Activated CD8-positive, alpha-beta memory T cell treated with anti-CD3 and anti-CD28 coated beads, Interleukin-2, amount 10 ng/mL, durations not matched to agents 7 days and 5 days (primary cell): Measurements from ENCODE around the gene KANSL1. TPM values are rescaled to one million over a fixed set of nuclear protein-coding genes. Genes with fewer than 3 reads are reported as not detected.

ENCODE experiments used
- ATAC-seq: fragments of 150-1000 bp; cut with Tn5 transposase; one replicate; pipeline ENCODE4 v1.10.0; 2021; ENCODE audit warnings: moderate library complexity
- CTCF ChIA-PET: fragments of 350-600 bp; sonication (Branson Sonifier 250); formaldehyde crosslinking; loops from one replicate; lab custom pipeline; 2021; ENCODE audit warnings: antibody characterized with exemption; lab: Charles Lee
- DNase-seq: peaks from one replicate; pipeline ENCODE4 v3.0.0-alpha.2; 2020
- H3K27ac Mint-ChIP-seq: one replicate; pipeline ENCODE4 v1.8.0; 2021; ENCODE audit warnings: mild to moderate bottlenecking, mixed read lengths
- H3K27me3 Mint-ChIP-seq: one replicate; pipeline ENCODE4 v1.8.0; 2021; ENCODE audit warnings: mixed read lengths
- H3K36me3 Mint-ChIP-seq: one replicate; pipeline ENCODE4 v1.8.0; 2021; ENCODE audit warnings: mild to moderate bottlenecking, mixed read lengths
- H3K4me1 Mint-ChIP-seq: one replicate; pipeline ENCODE4 v1.8.0; 2021; ENCODE audit warnings: mixed read lengths
- H3K4me3 Mint-ChIP-seq: one replicate; pipeline ENCODE4 v1.8.0; 2021; ENCODE audit warnings: mild to moderate bottlenecking, moderate library complexity, mixed read lengths
- H3K9me3 Mint-ChIP-seq: one replicate; pipeline ENCODE4 v1.8.0; 2022; ENCODE audit warnings: low read depth, mixed read lengths
- total RNA-seq, 2 experiments: library from RNA; stranded (reverse); gene quantifications; one replicate each; pipeline ENCODE4 v1.2.3, GENCODE V29; 2021

The KANSL1 gene
- total RNA-seq, 2 experiments from 2014 or later: 85.7 to 132 TPM

- H3K9me3 Mint-ChIP-seq: no peaks in the 10 kb centered on the region
- no peak for ATAC-seq
- H3K27ac Mint-ChIP-seq: no peak overlapping the region
- peaks cover 81% of the 10 kb centered on the region for H3K4me1 Mint-ChIP-seq
- DNase-seq: no peak
- H3K36me3 Mint-ChIP-seq: peaks cover 17% of the 10 kb centered on the region
- CTCF ChIA-PET: no interaction called here
- no peaks in the 10 kb centered on the region for H3K27me3 Mint-ChIP-seq
- H3K4me3 Mint-ChIP-seq: no peak overlapping the region
These were observed 53.6 kb downstream of the KANSL1 start for GRCh38 chr17:46139432-46140210.

GRCh38 chr17:46138473-46138872, 54.8 kb downstream of the KANSL1 start:
- H3K36me3 Mint-ChIP-seq: peaks cover 20% of the 10 kb centered on the region
- CTCF ChIA-PET: interaction anchor here (2.3 kb wide), 1 partner anchor 55 kb away, joined by 7 read pairs; the partner anchor contains the start of gene KANSL1
- H3K27me3 Mint-ChIP-seq: no peaks in the 10 kb centered on the region
- H3K4me3 Mint-ChIP-seq: no peak overlapping the region
- no peaks in the 10 kb centered on the region for H3K9me3 Mint-ChIP-seq
- H3K4me1 Mint-ChIP-seq: peaks cover 74% of the 10 kb centered on the region
- DNase-seq (no peak), ATAC-seq (no peak)
- no peak overlapping the region for H3K27ac Mint-ChIP-seq

DNA sequence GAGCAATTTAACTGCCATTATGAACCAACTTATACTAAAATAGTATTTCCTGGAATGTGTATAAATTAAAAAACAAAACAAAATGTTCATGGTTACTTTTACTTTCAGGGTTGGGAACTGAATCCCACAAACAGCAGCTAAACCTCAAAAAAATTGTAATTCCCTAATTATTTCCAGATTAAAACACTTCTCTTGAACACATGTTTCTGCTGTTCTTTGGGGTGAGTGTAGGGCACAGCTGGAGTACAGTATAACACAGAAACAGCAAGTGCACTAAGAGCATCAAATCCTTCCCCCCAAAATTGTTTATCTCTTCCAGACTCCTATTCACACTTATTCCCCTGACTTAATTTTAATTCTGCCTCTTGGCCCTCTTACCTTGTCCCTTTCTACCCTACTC, 56.4 kb downstream of the KANSL1 start:
- Mint-ChIP-seq H3K27ac (no peak overlapping the region), H3K27me3 (no peaks in the 10 kb centered on the region), H3K4me3 (no peak overlapping the region), H3K36me3 (peaks cover 23% of the 10 kb centered on the region), H3K9me3 (no peaks in the 10 kb centered on the region), H3K4me1 (peaks cover 67% of the 10 kb centered on the region)
- CTCF ChIA-PET: interaction anchor here (0.5 to 2.3 kb wide), 5 partner anchors 18 to 62 kb away, joined by 3 to 7 read pairs (median 3); partner anchors contain the start of gene KANSL1
- ATAC-seq (no peak), DNase-seq (no peak)

DNA sequence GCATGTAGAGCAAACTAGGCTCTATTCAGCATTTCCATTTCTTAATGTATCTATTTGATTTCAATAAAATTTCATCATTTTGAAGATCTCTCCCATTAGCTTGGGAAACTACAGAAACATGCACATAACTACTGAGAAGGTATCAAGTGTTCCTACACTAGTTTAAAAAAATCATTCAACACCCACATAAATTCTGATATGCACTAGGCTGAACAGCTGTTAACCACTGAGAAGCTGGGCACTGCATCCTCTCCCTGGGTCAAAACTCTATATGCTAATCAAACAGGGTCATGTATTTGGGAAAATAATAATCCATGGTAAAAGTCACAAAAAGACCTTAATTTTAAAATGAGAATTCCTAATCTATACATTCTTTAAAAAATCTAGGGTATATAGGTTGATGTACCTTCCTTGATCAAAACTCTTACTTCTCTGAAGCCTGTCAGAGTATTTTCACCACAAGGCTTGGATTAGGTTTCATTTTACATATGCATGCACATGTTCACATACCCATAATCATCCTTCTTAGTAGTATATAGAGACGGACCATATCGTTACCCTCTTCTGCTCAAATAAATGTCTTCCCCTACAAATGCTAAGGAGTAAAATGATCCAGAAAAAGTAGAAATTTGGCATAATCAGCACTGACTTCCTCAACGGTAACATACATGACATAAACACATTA, 57.2 kb downstream of the KANSL1 start:
- no peak for DNase-seq
- H3K27ac Mint-ChIP-seq: peak overlapping the region; percentile 73
- CTCF ChIA-PET: interaction anchor here (0.5 to 2.3 kb wide), 4 partner anchors 11 to 62 kb away, joined by 3 to 7 read pairs (median 4); partner anchors contain the start of gene KANSL1
- peaks cover 59% of the 10 kb centered on the region for H3K4me1 Mint-ChIP-seq
- peak; percentile 82 for ATAC-seq
- H3K36me3 Mint-ChIP-seq: peaks cover 23% of the 10 kb centered on the region
- H3K4me3 Mint-ChIP-seq: peak overlapping the region; percentile 3
- no peaks in the 10 kb centered on the region for H3K9me3 Mint-ChIP-seq
- H3K27me3 Mint-ChIP-seq: no peaks in the 10 kb centered on the region

DNA sequence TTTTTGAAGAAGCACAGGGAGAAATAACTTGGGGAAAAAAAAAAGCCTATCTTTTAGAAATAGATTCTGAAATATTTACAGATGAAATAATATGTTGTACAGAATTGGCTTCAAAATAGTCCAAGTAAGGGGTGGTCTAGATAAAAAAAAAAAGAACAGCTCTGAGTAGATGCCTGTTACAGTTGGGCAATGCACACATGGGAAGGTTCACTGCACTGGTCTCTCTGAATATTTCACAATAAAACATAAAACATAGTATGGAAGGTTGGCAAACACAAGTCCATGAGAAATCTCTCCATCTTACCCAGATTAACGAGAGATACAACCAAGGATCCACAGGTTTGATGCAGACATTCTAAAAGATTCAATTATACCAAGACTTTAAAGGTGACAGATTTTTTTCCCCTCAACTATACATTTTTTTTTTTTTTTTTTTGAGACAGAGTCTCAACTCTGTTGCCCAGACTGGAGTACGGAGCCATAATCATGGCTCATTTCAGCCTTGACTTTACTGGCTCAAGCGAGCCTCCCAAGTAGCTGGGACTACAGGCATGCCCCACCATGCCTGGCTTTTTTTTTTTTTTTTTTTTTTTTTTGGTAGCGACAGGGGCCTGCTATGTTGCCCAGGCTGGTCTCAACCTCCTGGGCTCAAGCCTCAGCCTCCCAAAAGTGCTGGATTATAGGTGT, 58.0 kb downstream of the KANSL1 start:
- Mint-ChIP-seq H3K36me3 (peaks cover 26% of the 10 kb centered on the region), H3K27me3 (no peaks in the 10 kb centered on the region), H3K27ac (peak overlapping the region; percentile 25), H3K9me3 (no peaks in the 10 kb centered on the region), H3K4me1 (peaks cover 62% of the 10 kb centered on the region), H3K4me3 (no peak overlapping the region)
- ATAC-seq (no peak), DNase-seq (no peak)
- CTCF ChIA-PET: interaction anchor here (1.3 to 1.6 kb wide), 2 partner anchors 11 to 52 kb away, joined by 3 read pairs; no protein-coding TSS in a partner anchor

GRCh38 chr17:46129302-46129701, 63.9 kb downstream of the KANSL1 start:
- peaks cover 22% of the 10 kb centered on the region for H3K36me3 Mint-ChIP-seq
- CTCF ChIA-PET: no interaction called here
- peaks cover 24% of the 10 kb centered on the region for H3K4me1 Mint-ChIP-seq
- H3K9me3 Mint-ChIP-seq: no peaks in the 10 kb centered on the region
- H3K4me3 Mint-ChIP-seq: no peak overlapping the region
- ATAC-seq (no peak), DNase-seq (no peak)
- H3K27me3 Mint-ChIP-seq: no peaks in the 10 kb centered on the region
- H3K27ac Mint-ChIP-seq: no peak overlapping the region

- Mint-ChIP-seq H3K9me3 (no peaks in the 10 kb centered on the region), H3K36me3 (peaks cover 21% of the 10 kb centered on the region), H3K27me3 (no peaks in the 10 kb centered on the region), H3K27ac (no peak overlapping the region), H3K4me1 (peaks cover 30% of the 10 kb centered on the region), H3K4me3 (no peak overlapping the region)
- CTCF ChIA-PET: no interaction called here
- ATAC-seq: no peak
- DNase-seq: no peak
These were observed 64.8 kb downstream of the KANSL1 start for GRCh38 chr17:46128453-46128852.

- H3K36me3 Mint-ChIP-seq: peaks cover 17% of the 10 kb centered on the region
- H3K27me3 Mint-ChIP-seq: no peaks in the 10 kb centered on the region
- CTCF ChIA-PET: interaction anchor here (1.4 to 1.6 kb wide), 2 partner anchors 18 to 85 kb away, joined by 3 read pairs; no protein-coding TSS in a partner anchor
- H3K9me3 Mint-ChIP-seq: no peaks in the 10 kb centered on the region
- H3K4me1 Mint-ChIP-seq: peaks cover 36% of the 10 kb centered on the region
- ATAC-seq (no peak), DNase-seq (no peak)
- H3K4me3 Mint-ChIP-seq: no peak overlapping the region
- H3K27ac Mint-ChIP-seq: no peak overlapping the region
These were observed 65.7 kb downstream of the KANSL1 start for GRCh38 chr17:46127524-46127923.

DNA sequence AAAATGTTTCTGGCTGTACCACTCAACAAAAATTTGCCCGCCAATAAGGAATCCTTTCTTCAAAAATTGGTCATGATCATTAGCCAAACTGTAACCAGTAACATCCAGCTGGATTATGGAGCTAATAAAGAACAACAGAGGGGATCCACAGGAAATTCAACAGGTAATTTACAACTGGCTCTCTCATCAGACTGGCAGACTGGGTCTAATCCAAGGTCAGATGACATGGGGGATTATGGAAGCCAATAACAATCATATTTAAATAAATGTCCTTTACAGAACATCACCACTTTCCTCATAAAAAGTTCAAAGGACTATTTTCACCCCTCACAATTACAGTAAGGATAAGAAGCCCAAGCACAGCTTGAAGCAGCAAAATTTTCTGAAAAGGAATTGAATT, 66.4 kb downstream of the KANSL1 start:
- no peaks in the 10 kb centered on the region for H3K9me3 Mint-ChIP-seq
- peaks cover 16% of the 10 kb centered on the region for H3K36me3 Mint-ChIP-seq
- ATAC-seq (no peak), DNase-seq (no peak)
- no peak overlapping the region for H3K27ac Mint-ChIP-seq
- CTCF ChIA-PET: interaction anchor here (1.4 to 1.6 kb wide), 3 partner anchors 19 to 86 kb away, joined by 3 to 4 read pairs (median 3); no protein-coding TSS in a partner anchor
- no peak overlapping the region for H3K4me3 Mint-ChIP-seq
- H3K4me1 Mint-ChIP-seq: peaks cover 43% of the 10 kb centered on the region
- H3K27me3 Mint-ChIP-seq: no peaks in the 10 kb centered on the region

DNA sequence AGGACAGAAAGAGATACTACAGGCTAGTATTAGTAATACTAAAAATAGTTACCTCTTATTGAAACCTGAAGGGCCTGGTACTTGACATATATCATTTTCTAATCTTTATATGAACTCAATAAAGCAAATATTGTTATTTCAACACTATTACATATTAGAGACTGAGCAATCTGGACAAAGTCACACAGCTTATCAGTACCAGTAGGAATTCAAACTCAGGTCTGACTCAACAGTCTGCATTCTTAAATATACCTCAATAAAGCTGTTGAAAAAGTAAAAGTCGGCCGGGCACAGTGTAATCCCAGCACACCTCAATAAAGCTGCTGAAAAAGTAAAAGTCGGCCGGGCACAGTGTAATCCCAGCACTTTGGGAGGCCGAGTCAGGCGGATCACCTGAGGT, 67.4 kb downstream of the KANSL1 start:
- Mint-ChIP-seq H3K27ac (no peak overlapping the region), H3K36me3 (peaks cover 16% of the 10 kb centered on the region), H3K9me3 (no peaks in the 10 kb centered on the region), H3K4me3 (no peak overlapping the region), H3K4me1 (peaks cover 52% of the 10 kb centered on the region), H3K27me3 (no peaks in the 10 kb centered on the region)
- no peak for DNase-seq
- ATAC-seq: no peak
- CTCF ChIA-PET: interaction anchor here (1.5 kb wide), 1 partner anchor 81 kb away, joined by 4 read pairs; no protein-coding TSS in a partner anchor

DNA sequence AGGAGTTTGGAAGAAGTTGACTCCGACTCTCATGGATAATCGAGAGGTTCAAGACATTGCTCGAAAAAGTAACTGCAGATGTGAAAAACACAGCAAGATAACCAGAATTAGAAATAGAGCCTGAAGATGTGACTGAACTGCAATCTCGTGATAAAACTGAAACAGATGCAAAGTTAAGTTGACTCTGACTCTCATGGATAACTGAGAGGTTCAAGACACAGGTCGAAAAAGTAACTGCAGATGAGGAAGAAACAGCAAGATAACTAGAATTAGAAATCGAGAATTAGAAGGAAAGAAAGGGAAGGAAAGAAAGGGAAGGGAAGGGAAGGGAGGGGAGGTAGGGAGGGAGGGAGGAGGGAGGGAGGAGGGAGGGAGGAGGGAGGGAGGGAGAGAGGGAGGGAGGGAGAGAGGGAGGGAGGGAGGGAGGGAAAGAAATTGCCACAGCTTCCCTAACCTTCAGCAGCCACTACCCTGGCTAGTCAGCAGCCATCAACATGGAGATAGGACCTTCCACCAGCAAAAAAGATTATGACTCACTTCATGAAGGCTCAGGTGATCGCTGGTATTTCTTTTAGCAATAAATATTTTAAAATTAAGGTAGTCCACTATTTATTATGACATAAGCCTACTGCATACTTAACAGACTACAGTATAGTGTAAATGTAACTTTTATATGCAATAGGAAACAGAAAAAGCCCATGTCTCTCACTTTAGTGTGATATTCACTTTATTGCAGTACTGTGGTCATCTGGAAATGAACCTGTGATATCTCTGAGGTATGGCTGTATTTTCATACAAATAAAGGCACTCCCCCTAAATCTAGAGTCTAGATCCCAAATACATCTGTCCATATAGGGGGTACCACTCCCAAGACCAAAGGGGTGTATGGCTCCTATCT, 68.3 kb downstream of the KANSL1 start:
- no peak overlapping the region for H3K4me3 Mint-ChIP-seq
- CTCF ChIA-PET: interaction anchor here (1.5 kb wide), 1 partner anchor 80 kb away, joined by 4 read pairs; no protein-coding TSS in a partner anchor
- no peak for DNase-seq
- H3K9me3 Mint-ChIP-seq: no peaks in the 10 kb centered on the region
- H3K36me3 Mint-ChIP-seq: peaks cover 12% of the 10 kb centered on the region
- H3K27me3 Mint-ChIP-seq: no peaks in the 10 kb centered on the region
- H3K4me1 Mint-ChIP-seq: peaks cover 49% of the 10 kb centered on the region
- H3K27ac Mint-ChIP-seq: no peak overlapping the region
- no peak for ATAC-seq

- H3K27ac Mint-ChIP-seq: no peak overlapping the region
- no peak for DNase-seq
These were observed 69.6 kb downstream of the KANSL1 start for GRCh38 chr17:46123607-46124006.

More at GRCh38 chr17:46123607-46124006, 69.6 kb downstream of the KANSL1 start:
- H3K4me1 Mint-ChIP-seq: peaks cover 44% of the 10 kb centered on the region
- no peak overlapping the region for H3K4me3 Mint-ChIP-seq
- no peaks in the 10 kb centered on the region for H3K9me3 Mint-ChIP-seq
- H3K27me3 Mint-ChIP-seq: no peaks in the 10 kb centered on the region
- peaks cover 16% of the 10 kb centered on the region for H3K36me3 Mint-ChIP-seq
- no peak for ATAC-seq
- CTCF ChIA-PET: interaction anchor here (0.8 kb wide), 1 partner anchor 69 kb away, joined by 3 read pairs; the partner anchor contains the start of gene KANSL1
